Fibroblast of lung (primary cell): ENCODE measurements around the gene UTP14A.

Experiments used
- EZH2 ChIP-seq: IDR thresholded peaks from 2 replicates; pipeline ENCODE4 v1.5.1; 2012; ENCODE audit warnings: low read length, control low read depth, mild to moderate bottlenecking; ENCODE audit errors: missing control alignments
- TF ChIP-seq, protein P1 (sequence below), 2 donors: IDR thresholded peaks in 1 of 2; conservative IDR thresholded peaks in 1 of 2; 1 replicate in 1 of 2; 2 replicates in 1 of 2; pipeline ENCODE4 v1.5.1; 2011 to 2012; ENCODE audit warnings: low read length in 2 of 2, control low read depth in 1 of 2, inconsistent platforms in 1 of 2, low read depth in 1 of 2, mild to moderate bottlenecking in 1 of 2

DNA sequence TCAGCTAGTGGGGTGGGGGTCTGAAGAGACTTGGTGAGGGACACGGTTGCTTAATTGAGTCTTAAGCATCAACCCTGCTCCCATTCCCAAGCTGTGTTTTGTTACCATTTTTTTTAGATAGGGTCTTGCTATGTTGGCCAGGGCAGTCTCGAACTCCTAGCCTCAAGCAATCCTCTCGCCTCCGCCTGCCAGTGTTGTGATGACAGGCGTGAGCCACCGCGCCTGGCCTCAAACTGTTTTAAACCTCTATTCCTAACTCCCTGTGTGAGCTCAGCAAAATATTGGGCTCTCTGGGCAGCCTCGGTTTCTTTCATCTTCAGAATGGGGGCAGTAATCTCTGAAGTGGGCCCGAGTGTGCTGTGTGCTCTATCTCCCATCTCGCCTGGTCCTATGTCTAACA, 50.2 kb downstream of the UTP14A start:
- TF ChIP-seq, protein P1, sequence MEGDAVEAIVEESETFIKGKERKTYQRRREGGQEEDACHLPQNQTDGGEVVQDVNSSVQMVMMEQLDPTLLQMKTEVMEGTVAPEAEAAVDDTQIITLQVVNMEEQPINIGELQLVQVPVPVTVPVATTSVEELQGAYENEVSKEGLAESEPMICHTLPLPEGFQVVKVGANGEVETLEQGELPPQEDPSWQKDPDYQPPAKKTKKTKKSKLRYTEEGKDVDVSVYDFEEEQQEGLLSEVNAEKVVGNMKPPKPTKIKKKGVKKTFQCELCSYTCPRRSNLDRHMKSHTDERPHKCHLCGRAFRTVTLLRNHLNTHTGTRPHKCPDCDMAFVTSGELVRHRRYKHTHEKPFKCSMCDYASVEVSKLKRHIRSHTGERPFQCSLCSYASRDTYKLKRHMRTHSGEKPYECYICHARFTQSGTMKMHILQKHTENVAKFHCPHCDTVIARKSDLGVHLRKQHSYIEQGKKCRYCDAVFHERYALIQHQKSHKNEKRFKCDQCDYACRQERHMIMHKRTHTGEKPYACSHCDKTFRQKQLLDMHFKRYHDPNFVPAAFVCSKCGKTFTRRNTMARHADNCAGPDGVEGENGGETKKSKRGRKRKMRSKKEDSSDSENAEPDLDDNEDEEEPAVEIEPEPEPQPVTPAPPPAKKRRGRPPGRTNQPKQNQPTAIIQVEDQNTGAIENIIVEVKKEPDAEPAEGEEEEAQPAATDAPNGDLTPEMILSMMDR (conservative IDR thresholded peaks at IDR 0.05 in 1 of 2, IDR thresholded peaks at IDR 0.05 in 1 of 2; ENCODE audit: low read depth in 1 of 2, low read length in 2 of 2): no peak
- TF ChIP-seq EZH2: no peak
